ENCODE measurements around the gene NTM.
A peak's percentile ranks its signal among the peaks of the same experiment; 100 is the strongest.

The NTM gene

DNA sequence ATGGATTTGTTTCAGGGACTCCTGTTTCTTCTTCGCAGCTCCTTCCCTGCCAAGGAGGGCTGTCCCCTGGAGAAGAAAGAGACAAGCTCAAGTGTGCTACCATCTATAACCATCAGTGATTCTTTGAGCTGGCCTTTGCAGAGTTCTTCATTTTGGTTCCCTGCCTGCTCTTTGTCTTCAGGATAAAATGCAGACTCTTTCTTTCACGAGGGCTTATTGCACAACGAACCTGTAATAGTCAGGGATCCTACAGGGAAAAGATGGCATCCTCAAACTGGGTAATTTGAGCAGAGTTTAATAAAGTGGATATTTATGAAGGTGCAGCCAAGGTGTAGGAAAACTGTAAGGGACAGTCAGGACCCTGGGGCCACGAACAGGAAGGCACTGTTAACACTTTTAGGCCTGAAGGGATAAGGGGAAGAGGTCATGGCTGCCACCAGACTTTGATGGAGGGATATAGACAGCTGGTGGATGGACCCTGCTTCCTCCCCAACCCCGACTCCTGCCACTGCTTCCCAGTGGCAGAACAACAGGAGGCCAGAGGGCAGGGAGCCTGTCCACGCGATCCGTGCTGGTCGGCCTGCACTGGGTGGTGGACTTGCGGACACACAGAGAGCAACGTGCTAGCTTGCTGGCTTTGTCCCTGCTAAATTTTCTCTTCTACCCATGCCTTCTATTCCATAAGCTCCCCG is 767.0 kb downstream of the NTM start:
- no peak for DNase-seq

DNA sequence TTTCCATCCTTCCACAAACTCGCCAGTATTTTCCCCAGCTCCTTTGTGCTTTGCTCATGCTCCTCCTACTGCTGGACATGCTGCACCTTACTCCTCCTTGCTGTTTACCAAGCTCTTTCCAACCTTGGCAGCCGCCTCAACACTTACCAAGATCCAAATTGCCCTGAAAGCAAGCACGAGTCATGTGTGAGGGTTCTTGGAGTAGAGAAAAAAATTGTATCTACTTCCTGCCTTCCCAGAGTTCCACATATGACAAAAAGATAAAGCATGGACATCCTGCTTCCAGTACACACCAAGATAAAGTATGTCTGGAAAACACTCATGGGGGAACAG is 767.5 kb downstream of the NTM start:
- no peak for DNase-seq

DNA sequence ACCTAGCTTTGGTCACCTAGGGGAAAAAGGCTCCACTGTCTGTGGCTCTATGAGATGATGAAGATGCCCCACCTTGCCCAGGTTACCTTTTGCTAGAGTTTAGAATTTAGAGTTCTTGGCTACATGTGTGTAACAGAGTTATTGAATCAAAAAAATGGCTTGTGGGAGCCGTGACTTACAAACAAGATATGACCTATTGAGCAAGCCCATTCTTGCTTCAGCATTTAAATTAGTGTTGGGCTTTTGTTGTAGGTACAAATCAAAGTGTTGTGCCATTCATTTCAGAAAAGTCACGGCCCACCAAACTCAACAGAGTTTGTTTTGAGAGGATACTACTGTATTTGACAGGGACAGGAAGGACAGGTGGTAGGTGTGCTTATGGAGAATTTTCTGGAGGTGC is 768.8 kb downstream of the NTM start:
- DNase-seq, result no peak

DNA sequence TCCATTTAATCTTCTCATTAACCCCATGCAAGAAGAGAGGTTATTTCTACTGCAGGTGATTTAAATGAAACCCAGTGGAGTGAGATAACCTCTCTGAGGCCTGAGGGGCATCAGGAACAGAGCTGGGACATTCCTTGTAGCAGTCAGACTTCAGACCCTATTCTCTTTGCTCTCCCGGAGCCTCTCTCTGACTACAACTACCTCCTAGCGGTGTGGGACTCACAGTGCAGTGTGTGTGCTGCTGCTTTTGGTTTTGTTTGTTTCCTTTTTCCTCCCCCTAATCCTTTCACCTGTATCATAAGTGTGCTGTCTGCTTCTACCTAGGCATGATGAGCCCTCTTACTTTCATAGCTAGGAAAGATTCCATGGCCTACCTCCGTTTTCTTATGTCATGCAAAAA is 769.6 kb downstream of the NTM start:
- peak; percentile 27 for DNase-seq

DNA sequence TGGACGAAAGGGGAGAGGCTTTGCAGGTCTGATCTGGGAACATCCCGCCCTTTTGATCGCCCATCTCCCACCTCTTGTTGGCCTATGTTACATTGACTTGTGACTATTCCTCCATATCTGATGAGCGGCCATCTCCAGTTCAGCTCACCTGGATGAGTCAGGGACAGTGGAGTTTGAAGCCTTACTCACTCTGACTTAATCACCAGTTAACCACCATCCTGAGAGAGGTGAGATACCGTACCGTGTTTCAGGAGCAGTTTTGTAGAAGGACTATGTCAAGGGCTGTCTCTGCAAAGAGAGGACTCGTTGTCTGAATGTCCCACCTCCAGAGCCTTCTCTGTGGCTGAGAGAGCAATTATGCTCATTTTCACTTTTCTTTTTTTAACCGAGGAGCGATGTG is 771.7 kb downstream of the NTM start:
- DNase-seq, result no peak

DNA sequence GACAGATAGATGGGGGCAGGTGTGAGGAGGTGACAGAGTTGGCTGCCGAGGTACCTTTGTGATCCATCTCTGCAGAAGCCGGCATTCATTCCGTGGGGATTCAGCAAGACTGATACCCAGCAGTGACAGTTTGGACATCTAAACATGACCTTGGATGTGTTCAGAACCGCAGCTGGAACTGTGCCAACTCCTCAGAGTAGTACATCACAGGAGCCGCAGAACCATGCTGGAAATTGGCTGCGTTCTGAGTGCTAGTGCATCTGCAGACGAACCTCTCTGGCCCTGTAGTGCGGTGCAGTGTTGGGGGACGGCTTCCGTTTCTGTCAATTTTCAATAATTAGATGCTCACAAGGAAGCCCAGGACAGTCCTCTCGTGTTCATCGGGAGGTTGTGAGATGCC is 772.1 kb downstream of the NTM start:
- DNase-seq, result peak; percentile 28

DNA sequence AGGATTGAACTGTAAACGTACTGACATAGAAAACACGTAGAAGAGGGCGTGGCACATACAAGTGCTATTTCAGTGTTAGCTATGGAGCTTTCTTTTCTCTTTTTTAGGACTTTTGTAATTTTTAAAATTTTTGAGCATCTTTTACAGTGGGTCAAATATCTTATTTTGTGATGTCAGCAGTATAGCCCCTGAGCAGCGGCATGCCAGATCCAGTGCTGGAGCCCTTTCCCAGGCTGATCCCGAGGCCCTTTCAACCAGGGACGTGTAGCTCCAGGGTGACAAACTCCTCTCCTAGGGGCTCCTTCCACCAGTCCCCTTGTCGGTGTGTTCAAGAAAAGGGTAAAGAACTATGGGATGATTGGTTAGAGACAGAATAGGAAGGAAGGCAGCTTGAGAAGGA is 777.0 kb downstream of the NTM start:
- no peak for DNase-seq

DNA sequence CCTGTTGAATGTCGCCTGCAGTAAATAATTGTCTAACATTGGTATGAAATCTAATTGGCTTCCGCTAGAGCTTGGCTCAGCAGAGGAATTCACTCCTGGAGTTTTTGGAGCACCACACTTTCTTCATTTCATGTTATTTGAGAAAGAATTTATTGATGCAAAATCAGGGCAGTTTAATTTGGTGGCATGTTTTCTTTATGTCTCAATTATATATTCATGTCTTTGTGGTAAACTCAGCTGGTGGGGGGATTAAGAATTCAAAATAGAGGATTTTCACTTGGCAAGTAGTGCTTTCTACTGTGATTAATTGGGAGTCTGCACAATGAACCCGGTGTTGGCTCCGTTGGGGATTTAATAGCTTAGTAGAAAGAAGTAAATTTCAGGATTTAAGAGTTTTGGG is 784.4 kb downstream of the NTM start:
- no peak for DNase-seq

DNA sequence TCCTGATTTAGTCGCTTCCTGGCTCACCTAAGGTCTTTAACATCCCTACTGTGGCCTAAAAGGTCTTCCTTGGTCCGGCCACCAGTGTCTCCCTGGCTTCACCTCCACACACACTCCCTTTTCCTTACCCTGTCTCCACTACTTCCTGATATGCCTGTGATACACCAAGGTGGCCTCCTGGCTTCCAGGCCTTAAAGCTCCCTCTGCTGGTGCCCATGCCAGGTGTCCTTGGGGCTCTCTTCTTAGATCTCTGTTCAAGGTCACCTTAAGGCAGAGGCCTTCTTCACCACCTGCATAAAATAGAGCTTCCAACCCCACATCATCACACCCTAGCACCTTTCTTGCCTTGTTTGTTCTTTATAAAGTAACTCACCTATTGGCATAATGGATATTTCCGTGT is 787.7 kb downstream of the NTM start:
- DNase-seq, result peak; percentile 28

DNA sequence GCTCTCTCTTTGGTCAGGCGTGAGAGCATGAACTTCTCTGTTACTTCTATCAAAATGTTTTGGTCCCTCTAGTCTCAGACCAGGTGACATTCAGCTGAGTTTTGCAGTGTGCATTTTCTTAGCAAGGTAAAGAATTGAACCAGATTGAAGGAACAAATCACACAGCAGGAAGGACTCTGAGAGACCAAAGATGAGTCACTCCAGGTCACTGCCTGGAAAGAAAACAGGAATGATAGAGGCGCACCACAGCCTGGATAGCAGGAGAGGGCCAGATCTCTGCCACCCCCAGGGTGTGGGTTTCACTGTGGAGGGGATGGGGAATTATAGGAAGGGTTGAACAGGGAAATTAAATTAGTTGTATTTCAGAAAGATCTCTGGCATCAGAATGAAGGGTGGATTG is 788.3 kb downstream of the NTM start:
- no peak for DNase-seq

DNA sequence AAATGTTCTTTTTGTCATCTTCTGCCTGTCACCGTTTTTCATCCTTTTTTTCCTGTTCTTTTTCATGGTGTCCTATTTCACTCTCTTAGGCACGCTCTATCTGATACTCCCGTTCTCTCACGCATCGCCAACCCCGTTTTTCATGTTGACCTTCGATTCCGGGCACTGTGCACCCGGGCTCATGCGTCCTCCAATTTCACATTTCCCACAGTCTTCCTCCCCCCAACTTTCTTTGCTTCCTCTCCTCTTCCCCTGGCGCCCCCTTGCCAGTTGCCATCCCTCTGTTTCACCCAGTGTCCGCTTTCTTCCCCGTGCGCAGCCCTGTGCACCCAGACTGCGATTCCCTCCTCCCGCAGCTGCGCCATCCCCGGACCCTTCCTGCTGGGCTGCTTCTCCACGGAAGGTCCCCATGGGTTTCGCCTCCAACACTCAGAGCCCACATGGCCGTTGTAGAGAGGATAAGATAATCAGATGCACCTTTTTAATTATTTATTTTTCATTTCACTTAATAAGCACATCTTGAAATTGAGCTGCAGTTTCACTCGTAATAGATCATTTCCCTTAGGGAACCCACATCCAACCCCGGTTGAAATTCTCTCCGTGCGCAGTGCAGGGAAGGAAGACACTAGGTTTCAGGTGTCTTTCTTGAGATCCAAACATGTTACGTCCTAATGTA is 791.1 kb downstream of the NTM start:
- DNase-seq, result no peak

DNA sequence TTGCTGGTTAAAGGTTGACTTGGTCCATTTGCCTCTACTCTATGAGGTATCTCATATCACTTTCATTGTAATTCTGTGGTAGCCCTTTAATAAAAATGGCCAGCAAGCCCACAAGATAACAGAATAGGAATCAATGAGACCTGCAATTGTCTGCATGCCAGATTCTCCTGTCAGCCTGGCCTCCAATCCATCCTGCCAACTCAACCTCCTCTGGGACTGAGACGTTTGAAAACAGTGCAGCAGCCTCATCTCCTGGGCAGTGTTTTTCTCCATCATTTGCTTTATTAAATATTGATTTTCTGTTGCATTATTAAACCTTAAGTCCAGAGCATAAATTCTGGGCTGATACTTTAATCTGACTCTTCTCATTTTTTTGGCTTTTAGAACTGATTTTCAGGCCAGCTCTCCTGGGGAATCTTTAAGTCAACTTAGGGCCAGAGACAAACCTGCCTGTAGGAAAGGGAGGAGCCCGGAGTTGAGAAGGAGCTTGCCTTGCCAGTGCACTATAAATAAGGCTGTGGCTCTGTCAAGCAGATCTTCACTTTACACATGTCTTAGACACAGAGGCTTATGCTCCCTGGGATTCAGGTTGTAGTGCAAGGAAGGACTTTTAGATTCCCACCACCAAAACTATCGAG is 798.0 kb downstream of the NTM start:
- DNase-seq, result no peak

DNA sequence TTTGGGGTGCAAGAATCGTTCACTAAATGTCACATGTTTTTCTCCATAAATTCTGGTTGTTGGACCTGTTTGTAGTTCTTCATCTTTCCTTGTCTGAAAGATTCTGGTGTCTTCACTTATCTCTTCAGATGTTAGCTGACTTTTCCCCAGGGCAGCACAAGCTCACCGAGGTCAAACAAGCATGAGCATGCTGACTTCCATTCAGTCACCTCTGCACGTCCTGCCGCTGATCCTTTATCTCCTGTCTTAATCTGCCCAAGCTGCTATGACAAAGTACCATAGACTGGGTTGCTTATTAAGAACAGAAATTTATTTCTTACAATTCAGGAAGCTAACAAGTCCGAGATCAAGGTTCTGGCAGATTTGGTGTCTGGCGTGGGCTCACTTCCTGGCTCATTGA is 800.6 kb downstream of the NTM start:
- DNase-seq, result no peak

DNA sequence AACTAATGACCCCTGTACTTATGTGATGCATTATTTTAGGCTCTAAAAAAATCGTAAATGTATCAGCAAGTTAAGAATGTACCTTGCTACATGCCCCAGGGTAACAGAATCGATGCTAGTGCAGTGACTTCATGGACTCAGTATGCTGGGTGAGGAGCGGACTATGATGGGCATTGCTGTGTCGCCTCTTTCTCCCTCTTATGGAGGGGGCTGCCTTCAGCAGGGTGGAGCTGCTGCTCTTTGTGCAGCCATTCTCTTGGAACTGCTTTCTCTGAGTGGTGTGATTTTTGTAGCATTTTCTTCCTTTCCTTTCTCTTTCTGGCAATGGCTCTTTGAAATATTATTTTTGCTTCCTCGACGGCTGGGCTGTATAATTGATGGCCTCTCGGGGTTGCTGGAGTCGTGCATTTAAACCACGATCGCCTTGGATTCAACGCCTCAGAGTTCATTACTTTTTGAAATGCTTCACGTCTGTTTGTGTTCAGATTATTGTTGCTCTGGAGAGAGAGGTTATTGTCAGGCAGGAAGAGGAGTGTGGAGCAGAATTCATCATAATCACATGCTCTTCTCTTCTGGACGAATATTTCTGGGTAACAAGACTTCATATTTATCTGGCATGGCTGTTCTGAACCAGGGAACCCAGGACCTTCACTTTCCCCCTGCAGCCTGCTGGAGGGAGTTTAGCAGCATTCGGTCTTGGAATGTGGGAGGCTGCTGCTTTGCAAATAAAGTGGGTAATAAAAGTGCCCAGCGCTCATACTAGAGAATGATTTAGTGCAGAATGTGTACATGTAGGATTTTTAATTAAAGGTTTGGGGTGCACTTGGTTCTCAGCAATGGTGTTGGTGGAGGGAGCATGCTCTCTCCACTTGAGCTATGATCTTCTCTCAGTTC is 804.2 kb downstream of the NTM start:
- no peak for DNase-seq

DNA sequence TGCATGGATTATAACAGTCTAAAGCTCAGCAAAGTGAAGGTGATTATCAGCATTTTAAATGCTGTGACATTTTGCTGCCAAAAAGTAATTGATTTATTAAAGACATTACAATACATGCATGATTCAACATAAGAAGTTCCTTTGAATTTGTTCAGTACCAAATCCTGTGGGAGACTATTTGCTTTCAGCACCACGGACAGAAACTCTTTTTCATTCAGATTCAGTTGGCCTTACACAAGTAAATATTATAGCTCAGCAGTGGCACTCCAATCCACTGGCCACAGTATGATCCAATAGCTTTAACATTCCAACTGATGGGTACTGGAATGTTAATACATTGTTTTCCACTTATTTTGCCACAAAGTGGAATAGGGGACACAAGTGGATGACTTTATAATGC is 806.7 kb downstream of the NTM start:
- DNase-seq, result no peak

DNA sequence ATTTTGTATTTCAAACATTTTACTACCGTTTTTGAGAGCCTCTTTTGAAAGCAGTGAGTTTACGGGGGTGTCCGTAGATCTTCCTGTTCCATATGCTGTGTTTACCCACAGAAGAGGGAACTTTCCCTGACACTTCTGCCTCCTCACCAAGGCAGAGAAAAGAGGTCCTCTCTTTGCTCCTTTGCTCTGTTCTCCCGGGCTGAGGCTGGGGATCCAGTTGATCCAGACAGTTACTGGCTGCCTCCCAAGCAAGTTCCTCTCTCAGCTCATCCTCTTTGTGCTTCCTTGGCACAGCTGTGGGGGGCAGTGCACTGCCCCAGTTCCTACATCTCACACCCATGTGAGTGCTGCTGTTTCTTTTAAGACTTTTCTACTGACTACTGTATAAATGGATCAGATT is 813.7 kb downstream of the NTM start:
- no peak for DNase-seq

DNA sequence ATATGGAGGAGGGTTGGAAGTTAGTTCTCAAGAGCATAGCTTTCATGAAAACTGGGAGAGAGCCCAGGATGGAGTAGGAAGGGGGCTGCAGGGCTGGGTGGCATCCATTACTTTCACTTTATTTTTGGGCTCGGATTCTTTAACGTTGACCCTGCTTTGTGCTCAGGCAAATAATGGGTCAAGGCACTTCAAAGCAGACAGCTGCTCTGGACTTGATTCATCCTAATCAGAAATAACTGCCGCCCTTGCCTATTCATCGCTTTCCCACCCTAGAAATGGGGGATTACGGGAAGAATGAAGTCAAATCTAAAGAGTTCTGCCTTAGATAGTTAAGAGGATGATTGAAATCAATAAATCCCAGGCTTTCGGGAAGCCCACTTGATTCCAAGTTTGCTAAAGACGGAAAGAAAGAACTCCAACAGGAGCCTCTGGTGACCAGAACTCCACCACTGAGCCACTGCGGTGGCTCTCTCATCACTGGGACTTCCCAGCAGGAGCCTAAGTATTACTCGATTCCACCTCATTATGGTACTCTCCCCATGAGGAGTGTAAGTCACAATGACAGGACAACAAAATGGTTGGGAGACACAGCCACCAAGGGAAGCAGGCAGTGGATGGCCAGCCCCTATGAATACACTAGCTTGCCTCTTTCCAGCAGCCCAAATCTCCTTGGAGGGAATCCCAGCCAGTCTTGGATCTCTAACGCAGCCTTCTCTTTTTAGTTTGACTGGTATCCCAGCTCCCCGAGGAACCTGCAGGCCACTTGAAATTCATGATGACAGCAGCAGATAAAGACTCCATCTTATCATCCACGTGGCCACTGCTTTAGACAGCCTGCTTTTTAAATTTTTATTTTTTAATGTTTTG is 815.5 kb downstream of the NTM start:
- DNase-seq, result no peak

DNA sequence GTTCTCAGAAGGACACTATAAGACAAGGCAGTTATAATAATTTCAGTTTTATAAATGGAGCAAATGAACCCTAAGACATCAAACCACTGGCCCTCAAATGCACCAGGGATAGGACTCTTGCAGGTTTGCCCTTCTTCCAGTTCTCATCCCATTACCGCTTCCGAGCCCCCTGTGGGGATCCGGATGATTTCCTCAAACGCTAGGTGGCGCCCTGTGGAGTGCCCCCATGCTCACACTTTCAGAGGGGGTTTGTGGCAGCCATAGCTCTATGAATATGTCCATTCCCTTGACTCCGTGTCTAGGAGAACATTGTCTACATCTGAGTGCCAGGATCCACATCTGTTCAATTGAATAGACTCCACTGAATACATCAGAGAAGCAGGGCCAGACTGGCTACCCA is 816.3 kb downstream of the NTM start:
- DNase-seq, result no peak

DNA sequence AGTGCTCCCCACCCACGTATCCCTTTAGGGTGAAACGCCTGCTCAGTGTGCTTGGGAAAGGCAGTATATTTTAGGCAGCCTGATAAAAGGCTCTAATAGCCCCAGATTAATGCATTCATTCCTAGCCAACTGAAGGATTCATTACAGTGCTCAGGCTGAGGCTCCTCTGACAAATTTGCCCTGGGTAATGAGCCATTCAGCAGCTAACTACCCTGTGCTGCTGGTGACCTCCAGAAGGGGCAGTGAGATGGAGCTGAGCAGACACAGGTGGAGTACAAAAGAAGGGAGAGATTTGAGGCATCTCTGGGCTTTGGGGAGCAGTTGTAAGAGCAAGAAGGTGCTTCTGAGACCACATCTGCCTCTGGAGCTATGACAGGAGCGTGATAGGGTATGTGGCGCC is 817.0 kb downstream of the NTM start:
- DNase-seq, result no peak

DNA sequence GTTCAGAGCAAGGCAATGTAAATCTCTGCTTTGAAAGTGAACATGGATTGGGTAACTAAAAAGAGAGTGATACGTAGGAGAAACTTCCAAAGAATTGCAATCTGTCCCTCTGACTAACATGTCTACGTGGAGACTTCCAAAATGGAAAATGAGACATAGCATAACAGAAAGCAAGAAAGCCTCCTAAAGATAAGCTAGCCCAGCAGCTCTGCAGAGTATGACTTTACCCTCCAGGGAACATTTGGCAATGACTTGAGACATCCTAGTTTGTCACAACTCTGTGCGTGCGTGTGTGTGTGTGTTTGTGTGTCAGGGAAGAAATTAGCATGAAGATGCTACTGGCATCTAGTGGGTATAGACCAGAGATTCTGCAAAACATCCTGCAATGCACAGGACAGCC is 817.4 kb downstream of the NTM start:
- DNase-seq, result no peak

DNA sequence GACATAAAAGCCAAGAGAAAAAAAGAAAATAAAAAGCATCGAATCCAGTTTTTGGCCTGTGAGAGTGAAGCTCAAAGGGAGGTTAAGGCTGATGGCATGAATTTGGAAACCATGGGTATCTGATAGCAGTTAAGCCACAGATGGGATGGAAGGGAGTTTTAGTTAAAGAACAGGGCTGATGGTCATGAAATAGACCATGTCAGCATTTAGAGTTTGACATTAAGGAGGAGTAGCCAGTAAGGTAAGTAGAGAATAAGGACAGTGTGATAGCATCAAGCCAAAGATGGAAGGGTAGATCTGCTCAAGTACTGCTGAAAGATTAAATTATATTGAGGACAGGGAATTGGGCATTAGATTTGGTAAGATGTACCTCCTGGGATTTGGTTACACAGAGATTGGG is 826.5 kb downstream of the NTM start:
- DNase-seq, result no peak

DNA sequence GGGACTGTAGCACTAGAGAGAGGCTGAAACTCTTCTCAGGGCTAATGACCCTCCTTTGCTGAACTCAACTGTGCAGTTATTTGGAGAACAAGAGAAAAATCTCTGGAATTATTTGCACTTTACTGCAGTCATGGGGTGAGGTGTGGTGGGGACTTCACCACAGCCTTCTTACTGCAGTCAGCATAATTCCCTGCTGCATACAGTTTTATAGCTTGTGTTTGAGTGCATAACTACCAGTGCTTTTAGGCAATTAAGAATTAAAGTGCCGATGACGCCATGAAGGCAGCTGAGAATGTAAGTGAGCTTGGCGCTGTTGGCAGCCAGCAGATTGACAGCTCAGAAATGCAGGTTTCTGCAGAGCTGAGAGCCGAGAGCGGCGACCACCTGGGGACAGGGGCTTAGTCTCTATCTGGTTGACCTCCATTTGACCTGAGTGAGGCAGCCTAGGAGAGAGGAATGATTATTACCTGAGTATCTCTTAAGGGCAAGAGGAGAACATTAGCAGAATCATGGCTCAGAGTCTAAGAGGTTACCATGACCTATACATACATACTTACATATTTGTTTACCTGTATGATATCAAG is 830.0 kb downstream of the NTM start:
- DNase-seq, result peak; percentile 83

Measured in NCI-H1436 (cell line).